HL-60/S4 treated with retinoic acid at 250 ng/mL for 4 days and 3 days (cell line): ENCODE data around the gene SPEG.

Experiments used
- in situ Hi-C: fragments of 300-500 bp; cut with MboI; formaldehyde crosslinking; loops from 2 replicates; pipeline ENCODE4 v1.7.0; 2022; ENCODE audit warnings: low sequenced_read_pairs

The SPEG gene

GRCh38 chr2:219459460-219460311 is 25.0 kb downstream of the SPEG start:
- in situ Hi-C loops: no loop called here

GRCh38 chr2:219460424-219460926 is 25.8 kb downstream of the SPEG start:
- in situ Hi-C loops: no loop called here

GRCh38 chr2:219461047-219461514 is 26.4 kb downstream of the SPEG start:
- in situ Hi-C loops: no loop called here

- in situ Hi-C loops: no loop called here
Observed at GRCh38 chr2:219461669-219462068, 27.0 kb downstream of the SPEG start.

GRCh38 chr2:219462349-219462748 is 27.7 kb downstream of the SPEG start:
- in situ Hi-C loops: no loop called here

- in situ Hi-C loops: no loop called here
Observed at GRCh38 chr2:219464286-219465032, 29.8 kb downstream of the SPEG start.

GRCh38 chr2:219465659-219466561 is 31.3 kb downstream of the SPEG start:
- in situ Hi-C loops: no loop called here

- in situ Hi-C loops: no loop called here
Observed at GRCh38 chr2:219466816-219467735, 32.4 kb downstream of the SPEG start.

- in situ Hi-C loops: no loop called here
Observed at GRCh38 chr2:219467736-219468075, 33.1 kb downstream of the SPEG start.

- in situ Hi-C loops: no loop called here
Observed at GRCh38 chr2:219468410-219469185, 34.0 kb downstream of the SPEG start.

GRCh38 chr2:219469186-219469724 is 34.6 kb downstream of the SPEG start:
- in situ Hi-C loops: no loop called here

GRCh38 chr2:219470429-219470828 is 35.8 kb downstream of the SPEG start:
- in situ Hi-C loops: no loop called here

GRCh38 chr2:219471476-219472371 is 37.1 kb downstream of the SPEG start:
- in situ Hi-C loops: no loop called here

GRCh38 chr2:219472629-219473187 is 38.1 kb downstream of the SPEG start:
- in situ Hi-C loops: no loop called here

GRCh38 chr2:219473511-219473910 is 38.9 kb downstream of the SPEG start:
- in situ Hi-C loops: no loop called here

GRCh38 chr2:219474285-219475060 is 39.8 kb downstream of the SPEG start:
- in situ Hi-C loops: no loop called here

GRCh38 chr2:219475278-219475677 is 40.6 kb downstream of the SPEG start:
- in situ Hi-C loops: no loop called here
